WTC11 (cell line): Measurements from ENCODE around the gene CGNL1. TPM values are rescaled to one million over a fixed set of nuclear protein-coding genes. Genes with fewer than 3 reads are reported as not detected.

Experiments used
- ATAC-seq: fragments of 200-7000 bp; cut with Tn5 transposase; 2 replicates; pipeline ENCODE4 v1.10.0; 2021; ENCODE audit warnings: mild to moderate bottlenecking, moderate library complexity
- CTCF ChIA-PET: fragments of 300-600 bp; sonication (Branson Sonifier 250); formaldehyde crosslinking; loops from one replicate; lab custom pipeline; 2021; ENCODE audit warnings: antibody characterized with exemption; lab: Charles Lee
- POLR2A ChIA-PET: fragments of 350-600 bp; sonication (Branson Sonifier 250); formaldehyde crosslinking; loops from one replicate; lab custom pipeline; 2021; ENCODE audit warnings: antibody characterized with exemption; lab: Charles Lee
- DNase-seq: peaks from one replicate; pipeline ENCODE4 v3.0.0; 2021; ENCODE audit warnings: low spot score
- H3K27ac Mint-ChIP-seq: 2 replicates; pipeline ENCODE4 v1.8.0; 2021; ENCODE audit warnings: mixed read lengths
- H3K27me3 Mint-ChIP-seq: 2 replicates; pipeline ENCODE4 v1.8.0; 2021; ENCODE audit warnings: low read depth, mild to moderate bottlenecking, moderate library complexity, mixed read lengths
- H3K36me3 Mint-ChIP-seq: 2 replicates; pipeline ENCODE4 v1.8.0; 2021; ENCODE audit warnings: mixed read lengths
- H3K4me1 Mint-ChIP-seq: 2 replicates; pipeline ENCODE4 v1.8.0; 2022; ENCODE audit warnings: mixed read lengths
- H3K4me3 Mint-ChIP-seq: 2 replicates; pipeline ENCODE4 v1.8.0; 2021; ENCODE audit warnings: mild to moderate bottlenecking, moderate library complexity, mixed read lengths
- H3K9me3 Mint-ChIP-seq: 2 replicates; pipeline ENCODE4 v1.8.0; 2021; ENCODE audit warnings: mixed read lengths
- ATF3 ChIP-seq: sonication (generic); formaldehyde crosslinking; conservative IDR thresholded peaks from 2 replicates; pipeline ENCODE4 v1.8.1; 2022; ENCODE audit warnings: mild to moderate bottlenecking, missing genetic modification reagents
- ATF6 ChIP-seq: sonication (generic); formaldehyde crosslinking; IDR thresholded peaks from 2 replicates; pipeline ENCODE4 v1.8.1; 2023; ENCODE audit warnings: mild to moderate bottlenecking, missing genetic modification reagents
- CDX4 ChIP-seq: fragments of 250-450 bp; sonication (Bioruptor Pico); IDR thresholded peaks from 2 replicates; pipeline ENCODE4 v1.9.0; 2021; ENCODE audit warnings: moderate library complexity, mild to moderate bottlenecking, inconsistent platforms, borderline replicate concordance
- E2F4 ChIP-seq: sonication (generic); formaldehyde crosslinking; IDR thresholded peaks from 2 replicates; pipeline ENCODE4 v1.8.1; 2022; ENCODE audit warnings: low read depth, mild to moderate bottlenecking, moderate library complexity, missing genetic modification reagents, borderline replicate concordance
- ELF4 ChIP-seq: sonication (generic); formaldehyde crosslinking; IDR thresholded peaks from 2 replicates; pipeline ENCODE4 v1.8.1; 2022; ENCODE audit warnings: low read depth, mild to moderate bottlenecking, moderate library complexity, missing genetic modification reagents
- ERG ChIP-seq: fragments of 250-450 bp; sonication (Bioruptor Pico); IDR thresholded peaks from 2 replicates; pipeline ENCODE4 v1.8.0; 2021; ENCODE audit warnings: mild to moderate bottlenecking
- ESRRA ChIP-seq: sonication (generic); formaldehyde crosslinking; IDR thresholded peaks from 2 replicates; pipeline ENCODE4 v1.8.1; 2022; ENCODE audit warnings: mild to moderate bottlenecking, missing genetic modification reagents, borderline replicate concordance
- FOXP4 ChIP-seq: sonication (generic); formaldehyde crosslinking; IDR thresholded peaks from 2 replicates; pipeline ENCODE4 v1.8.0; 2022; ENCODE audit warnings: mild to moderate bottlenecking, missing genetic modification reagents
- GABPB1 ChIP-seq: sonication (generic); formaldehyde crosslinking; IDR thresholded peaks from 2 replicates; pipeline ENCODE4 v1.8.1; 2023; ENCODE audit warnings: mild to moderate bottlenecking, missing genetic modification reagents
- IRF2 ChIP-seq: sonication (generic); formaldehyde crosslinking; IDR thresholded peaks from 2 replicates; pipeline ENCODE4 v1.8.0; 2022; ENCODE audit warnings: low read depth, missing genetic modification reagents, borderline replicate concordance
- JAZF1 ChIP-seq: fragments of 250-450 bp; sonication (Bioruptor Pico); IDR thresholded peaks from 2 replicates; pipeline ENCODE4 v1.9.0; 2021; ENCODE audit warnings: moderate library complexity, mild to moderate bottlenecking, inconsistent platforms
- KAT7 ChIP-seq: sonication (generic); formaldehyde crosslinking; IDR thresholded peaks from 2 replicates; pipeline ENCODE4 v1.8.1; 2023; ENCODE audit warnings: missing genetic modification reagents, mild to moderate bottlenecking, borderline replicate concordance
- NFATC4 ChIP-seq: fragments of 250-450 bp; sonication (Bioruptor Pico); IDR thresholded peaks from 2 replicates; pipeline ENCODE4 v1.9.0; 2021; ENCODE audit warnings: mild to moderate bottlenecking
- OVOL2 ChIP-seq: fragments of 250-450 bp; sonication (Bioruptor Pico); IDR thresholded peaks from 2 replicates; pipeline ENCODE4 v1.9.0; 2021; ENCODE audit warnings: mild to moderate bottlenecking, borderline replicate concordance
- RELA ChIP-seq: sonication (generic); formaldehyde crosslinking; IDR thresholded peaks from 2 replicates; pipeline ENCODE4 v1.8.1; 2022; ENCODE audit warnings: missing genetic modification reagents, mild to moderate bottlenecking, borderline replicate concordance
- TEAD1 ChIP-seq: sonication (generic); formaldehyde crosslinking; IDR thresholded peaks from 2 replicates; pipeline ENCODE4 v1.8.0; 2022; ENCODE audit warnings: mild to moderate bottlenecking, missing genetic modification reagents
- USF2 ChIP-seq: sonication (generic); formaldehyde crosslinking; IDR thresholded peaks from 2 replicates; pipeline ENCODE4 v1.8.1; 2023; ENCODE audit warnings: mild to moderate bottlenecking, missing genetic modification reagents, moderate library complexity
- ZBTB21 ChIP-seq: sonication (generic); formaldehyde crosslinking; IDR thresholded peaks from 2 replicates; pipeline ENCODE4 v1.8.1; 2023; ENCODE audit warnings: mild to moderate bottlenecking, missing genetic modification reagents, borderline replicate concordance
- ZNF232 ChIP-seq: sonication (generic); formaldehyde crosslinking; IDR thresholded peaks from 2 replicates; pipeline ENCODE4 v1.8.0; 2022; ENCODE audit warnings: mild to moderate bottlenecking, missing genetic modification reagents
- ZNF263 ChIP-seq: sonication (generic); formaldehyde crosslinking; IDR thresholded peaks from 2 replicates; pipeline ENCODE4 v1.8.1; 2022; ENCODE audit warnings: low read depth, mild to moderate bottlenecking, moderate library complexity, missing genetic modification reagents
- ZNF317 ChIP-seq: sonication (generic); formaldehyde crosslinking; IDR thresholded peaks from 2 replicates; pipeline ENCODE4 v1.8.1; 2023; ENCODE audit warnings: low read depth, mild to moderate bottlenecking, moderate library complexity, missing genetic modification reagents, borderline replicate concordance
- ZNF396 ChIP-seq: fragments of 250-450 bp; sonication (Bioruptor Pico); IDR thresholded peaks from 2 replicates; pipeline ENCODE4 v1.8.0; 2021; ENCODE audit warnings: mild to moderate bottlenecking, moderate library complexity, borderline replicate concordance
- ZNF425 ChIP-seq: fragments of 250-450 bp; sonication (Bioruptor Pico); conservative IDR thresholded peaks from 2 replicates; pipeline ENCODE4 v1.9.0; 2021; ENCODE audit warnings: mild to moderate bottlenecking
- total RNA-seq: library from RNA; stranded (reverse); gene quantifications from 3 replicates; pipeline ENCODE4 v1.2.3, GENCODE V29; 2021

The CGNL1 gene
- total RNA-seq, 1 experiment from 2014 or later, result 57.3 TPM

- no peak for TF ChIP-seq OVOL2 (CRISPR knock-in tag)
- TF ChIP-seq RELA (CRISPR knock-in tag), result no peak
- TF ChIP-seq ZBTB21 (CRISPR knock-in tag), result no peak
- no peak for TF ChIP-seq ZNF396
- TF ChIP-seq ATF3 (CRISPR knock-in tag), result no peak
- TF ChIP-seq ZNF425 (CRISPR knock-in tag), result no peak
- TF ChIP-seq TEAD1 (CRISPR knock-in tag), result no peak
- TF ChIP-seq GABPB1, result no peak
- TF ChIP-seq, all 79 proteins: peak for 0
Observed at GRCh38 chr15:57586661-57587424, 210.5 kb downstream of the CGNL1 start (continued).

- H3K27me3 Mint-ChIP-seq, result peaks cover 43% of the 10 kb centered on the region
Observed at GRCh38 chr15:57589281-57589680, 213.0 kb downstream of the CGNL1 start.

More at GRCh38 chr15:57589281-57589680, 213.0 kb downstream of the CGNL1 start:
- peaks cover 11% of the 10 kb centered on the region for H3K4me1 Mint-ChIP-seq
- H3K27ac Mint-ChIP-seq, result no peak overlapping the region
- POLR2A ChIA-PET, result no interaction called here
- CTCF ChIA-PET, result interaction anchor here (1.5 kb wide), 1 partner anchor 29 kb away, joined by 4 read pairs; no protein-coding TSS in a partner anchor
- no peaks in the 10 kb centered on the region for H3K36me3 Mint-ChIP-seq
- no peak overlapping the region for H3K4me3 Mint-ChIP-seq
- ATAC-seq, result no peak
- H3K9me3 Mint-ChIP-seq, result no peaks in the 10 kb centered on the region
- TF ChIP-seq USF2 (CRISPR knock-in tag) (no peak), JAZF1 (CRISPR knock-in tag) (no peak), ESRRA (CRISPR knock-in tag) (no peak), NFATC4 (CRISPR knock-in tag) (no peak), FOXP4 (CRISPR knock-in tag) (no peak), IRF2 (CRISPR knock-in tag) (no peak), ATF6 (CRISPR knock-in tag) (no peak), CDX4 (CRISPR knock-in tag) (no peak), ERG (CRISPR knock-in tag) (no peak), ZNF263 (CRISPR knock-in tag) (no peak), KAT7 (CRISPR knock-in tag) (no peak), ZNF232 (CRISPR knock-in tag) (no peak), TEAD1 (CRISPR knock-in tag) (no peak), RELA (CRISPR knock-in tag) (no peak), ELF4 (CRISPR knock-in tag) (no peak), ZNF317 (CRISPR knock-in tag) (no peak), E2F4 (CRISPR knock-in tag) (no peak)
- DNase-seq, result no peak
